DND-41 (cell line): Measurements from ENCODE around the gene PTPRC.

ENCODE experiments used
- CTCF ChIP-seq: IDR thresholded peaks from 2 replicates; pipeline ENCODE4 v1.5.1; 2012; ENCODE audit warnings: borderline replicate concordance, low read length, moderate library complexity, mild to moderate bottlenecking; ENCODE audit not compliant: poor library complexity, severe bottlenecking; ENCODE audit errors: extremely low read depth
- EZH2 ChIP-seq: IDR thresholded peaks from 3 replicates; pipeline ENCODE4 v1.6.1; 2012; ENCODE audit warnings: borderline replicate concordance, low read depth, mild to moderate bottlenecking, moderate library complexity, low read length, inconsistent platforms; ENCODE audit not compliant: severe bottlenecking

DNA sequence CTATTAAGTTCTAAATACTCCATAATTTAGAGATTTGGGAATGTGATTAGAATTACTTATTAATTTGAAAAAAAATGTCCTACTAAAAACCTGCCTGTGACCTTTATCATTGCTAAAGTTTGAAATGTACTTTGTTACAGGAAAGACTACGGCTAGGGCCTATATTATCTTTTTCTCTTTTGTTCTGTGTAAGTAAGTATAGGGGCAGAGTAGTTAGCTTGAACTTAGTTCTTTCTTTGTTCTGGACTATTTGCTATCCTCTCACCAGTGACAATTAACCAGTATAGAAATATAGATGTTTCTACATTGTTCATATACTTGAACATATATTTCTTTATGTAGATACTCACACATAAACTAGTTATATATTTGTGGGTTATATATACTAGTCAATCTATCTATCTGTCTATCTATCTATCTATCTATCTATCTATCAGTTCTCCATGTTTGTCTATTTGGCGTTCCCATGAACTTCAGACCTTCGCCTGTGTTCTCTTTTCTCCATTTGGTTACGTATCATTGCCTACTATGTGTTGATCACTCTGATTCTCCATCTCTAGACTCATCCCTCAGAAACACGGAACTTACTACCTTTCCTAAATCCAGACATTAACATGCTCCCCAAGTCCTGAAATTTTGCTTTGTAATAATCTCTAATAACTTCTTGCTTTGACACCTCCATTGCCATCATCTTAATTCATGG, 3.3 kb downstream of the PTPRC start:
- TF ChIP-seq CTCF (no peak), EZH2 (no peak)
